Skeletal muscle satellite cell (primary cell): ENCODE results near the gene HOGA1.

Experiments
- H3K27me3 ChIP-seq: 2 replicates; pipeline ENCODE4 v1.7.0; 2013; ENCODE audit warnings: low read length; ENCODE audit not compliant: control insufficient read depth, insufficient read depth
- H3K36me3 ChIP-seq: 2 replicates; pipeline ENCODE4 v1.7.0; 2013; ENCODE audit warnings: mild to moderate bottlenecking, control low read depth, low read length; ENCODE audit not compliant: insufficient read depth
- H3K4me1 ChIP-seq: 2 replicates; pipeline ENCODE4 v1.7.0; 2013; ENCODE audit warnings: low read length; ENCODE audit not compliant: control insufficient read depth, insufficient read depth
- H3K4me2 ChIP-seq: 2 replicates; pipeline ENCODE4 v1.7.0; 2013; ENCODE audit warnings: mild to moderate bottlenecking, low read length
- H3K4me3 ChIP-seq: 2 replicates; pipeline ENCODE4 v1.7.0; 2013; ENCODE audit warnings: low read length
- H3K9ac ChIP-seq: 2 replicates; pipeline ENCODE4 v1.7.0; 2013; ENCODE audit warnings: mild to moderate bottlenecking, low read depth, low read length, moderate library complexity
- H3K9me3 ChIP-seq: replicated peaks from 2 replicates; pipeline ENCODE4 v1.7.0; 2013; ENCODE audit warnings: mild to moderate bottlenecking, control low read depth, low read length

Gene HOGA1

DNA sequence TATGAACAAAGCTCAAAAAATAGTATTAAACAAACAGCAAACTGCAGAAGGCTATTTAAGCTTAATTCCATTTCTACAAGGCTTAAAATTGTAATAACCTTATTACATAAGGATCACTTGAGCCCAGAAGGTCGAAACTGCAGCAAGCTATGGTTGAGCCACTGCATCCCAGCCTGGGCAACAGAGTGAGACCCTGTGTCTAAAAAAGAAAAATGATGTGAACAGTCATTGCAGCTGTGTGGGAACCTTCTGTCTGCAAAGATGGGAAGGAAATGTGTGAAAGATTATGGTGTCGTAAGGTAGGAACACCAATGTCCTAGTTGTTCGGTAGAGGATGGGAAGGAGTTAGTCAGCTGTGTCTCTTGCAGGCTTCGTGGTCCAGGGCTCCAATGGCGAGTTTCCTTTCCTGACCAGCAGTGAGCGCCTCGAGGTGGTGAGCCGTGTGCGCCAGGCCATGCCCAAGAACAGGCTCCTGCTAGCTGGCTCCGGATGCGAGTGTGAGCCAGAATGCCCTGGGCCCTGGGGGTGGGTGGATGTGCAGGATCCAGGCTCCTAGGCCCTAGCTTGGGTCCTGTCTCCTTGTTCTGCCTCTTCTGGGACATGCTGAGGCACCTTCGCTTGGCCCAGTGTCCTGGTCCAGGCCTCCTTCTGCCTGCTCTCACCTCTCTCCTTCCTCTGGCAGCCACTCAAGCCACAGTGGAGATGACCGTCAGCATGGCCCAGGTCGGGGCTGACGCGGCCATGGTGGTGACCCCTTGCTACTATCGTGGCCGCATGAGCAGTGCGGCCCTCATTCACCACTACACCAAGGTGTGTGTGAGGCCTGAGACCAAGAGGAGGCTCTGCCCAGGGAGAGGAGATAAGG, 14.4 kb downstream of the HOGA1 start:
- no peak overlapping the region for H3K4me2 ChIP-seq
- H3K4me1 ChIP-seq = peaks cover 33% of the 10 kb centered on the region
- no peaks in the 10 kb centered on the region for H3K9me3 ChIP-seq
- no peaks in the 10 kb centered on the region for H3K36me3 ChIP-seq
- H3K9ac ChIP-seq = no peak overlapping the region
- no peak overlapping the region for H3K4me3 ChIP-seq
- no peaks in the 10 kb centered on the region for H3K27me3 ChIP-seq

DNA sequence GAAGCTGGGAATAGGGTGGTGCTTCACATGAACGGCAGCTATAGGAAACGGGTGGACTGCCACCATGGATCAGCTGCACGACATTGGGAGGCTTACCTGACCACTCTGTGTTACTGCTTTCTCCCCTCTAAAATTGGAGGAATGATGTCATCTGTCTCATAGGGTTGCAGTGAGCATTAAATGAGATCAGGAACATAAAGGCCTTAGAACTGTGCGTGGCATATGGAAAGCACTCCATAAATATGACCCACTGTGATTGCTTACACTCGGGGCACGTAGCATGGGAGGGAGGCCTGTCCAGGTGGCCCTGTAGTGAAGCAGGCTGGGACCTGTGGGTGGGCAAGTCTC, 15.1 kb downstream of the HOGA1 start:
- Histone ChIP-seq H3K9me3 (no peaks in the 10 kb centered on the region), H3K27me3 (no peaks in the 10 kb centered on the region)

DNA sequence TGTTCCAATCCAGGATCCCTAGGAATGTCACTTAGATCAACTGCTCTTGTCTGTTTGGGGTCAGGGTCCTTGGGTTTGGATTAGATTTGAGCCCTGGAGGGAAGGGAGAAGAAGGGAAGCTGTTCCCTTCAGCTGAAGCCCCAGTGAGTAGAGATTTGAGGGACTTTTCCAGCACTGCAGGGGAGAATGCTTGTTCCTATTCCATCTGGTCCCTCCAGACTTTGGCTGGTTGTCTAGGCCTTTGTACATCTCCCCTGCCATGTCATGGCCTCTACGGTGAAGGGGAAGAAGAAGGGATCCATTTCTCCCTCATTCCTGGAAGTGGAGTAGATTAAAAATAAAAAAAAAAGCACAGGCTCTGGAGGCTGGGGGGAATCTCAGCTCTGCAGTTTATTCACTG, 16.4 kb downstream of the HOGA1 start:
- H3K9ac ChIP-seq = no peak overlapping the region
- no peak overlapping the region for H3K4me2 ChIP-seq
- H3K27me3 ChIP-seq = no peaks in the 10 kb centered on the region
- H3K4me1 ChIP-seq = peaks cover 29% of the 10 kb centered on the region
- no peaks in the 10 kb centered on the region for H3K9me3 ChIP-seq
- H3K36me3 ChIP-seq = no peaks in the 10 kb centered on the region
- no peak overlapping the region for H3K4me3 ChIP-seq

More for the DNA sequence above, 15.1 kb downstream of the HOGA1 start:
- Histone ChIP-seq H3K4me1 (peaks cover 32% of the 10 kb centered on the region), H3K9ac (no peak overlapping the region), H3K36me3 (no peaks in the 10 kb centered on the region), H3K4me3 (no peak overlapping the region), H3K4me2 (no peak overlapping the region)

DNA sequence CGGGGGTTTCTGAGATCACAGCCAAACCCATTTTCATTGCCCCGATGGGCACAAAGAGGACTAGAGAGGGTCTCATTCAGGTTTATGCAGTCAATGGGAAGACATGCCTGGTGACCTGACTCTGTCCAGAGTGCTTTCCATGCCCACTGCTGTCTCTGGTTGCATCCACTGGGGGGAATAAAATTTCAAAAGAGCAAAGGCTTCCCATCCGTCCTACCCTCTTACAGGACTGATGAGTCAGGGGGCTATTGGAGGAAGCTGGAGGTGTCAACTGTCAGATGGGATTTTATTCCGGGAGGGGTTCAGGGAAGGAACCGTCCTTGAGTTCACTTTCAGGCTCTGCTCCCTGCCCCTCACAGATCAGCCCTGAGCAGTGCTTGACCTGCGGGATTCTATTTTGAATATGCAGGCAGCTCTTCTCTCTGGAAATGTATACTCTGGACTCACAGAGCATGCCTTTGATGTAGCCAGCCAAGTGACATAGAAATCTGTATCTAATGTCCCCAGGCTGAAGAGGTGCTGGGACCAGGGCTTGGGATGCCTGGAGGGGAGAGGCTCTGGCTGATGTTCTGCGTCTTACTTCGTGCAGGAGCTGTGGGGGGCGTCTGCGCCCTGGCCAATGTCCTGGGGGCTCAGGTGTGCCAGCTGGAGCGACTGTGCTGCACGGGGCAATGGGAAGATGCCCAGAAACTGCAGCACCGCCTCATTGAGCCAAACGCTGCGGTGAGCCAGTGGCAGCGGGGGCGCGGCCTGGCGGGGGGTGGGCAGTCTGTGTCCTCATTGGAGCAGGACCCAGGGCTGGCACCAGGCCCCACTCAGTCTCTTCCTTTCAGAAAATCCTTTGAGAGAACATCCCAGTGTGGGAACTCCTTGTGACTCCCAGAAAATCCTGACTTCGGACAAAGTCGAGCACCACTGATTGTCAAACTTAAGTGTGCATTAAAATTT, 17.4 kb downstream of the HOGA1 start:
- Histone ChIP-seq H3K4me2 (no peak overlapping the region), H3K9ac (no peak overlapping the region), H3K4me1 (peaks cover 20% of the 10 kb centered on the region), H3K4me3 (no peak overlapping the region), H3K9me3 (no peaks in the 10 kb centered on the region), H3K36me3 (no peaks in the 10 kb centered on the region), H3K27me3 (no peaks in the 10 kb centered on the region)

DNA sequence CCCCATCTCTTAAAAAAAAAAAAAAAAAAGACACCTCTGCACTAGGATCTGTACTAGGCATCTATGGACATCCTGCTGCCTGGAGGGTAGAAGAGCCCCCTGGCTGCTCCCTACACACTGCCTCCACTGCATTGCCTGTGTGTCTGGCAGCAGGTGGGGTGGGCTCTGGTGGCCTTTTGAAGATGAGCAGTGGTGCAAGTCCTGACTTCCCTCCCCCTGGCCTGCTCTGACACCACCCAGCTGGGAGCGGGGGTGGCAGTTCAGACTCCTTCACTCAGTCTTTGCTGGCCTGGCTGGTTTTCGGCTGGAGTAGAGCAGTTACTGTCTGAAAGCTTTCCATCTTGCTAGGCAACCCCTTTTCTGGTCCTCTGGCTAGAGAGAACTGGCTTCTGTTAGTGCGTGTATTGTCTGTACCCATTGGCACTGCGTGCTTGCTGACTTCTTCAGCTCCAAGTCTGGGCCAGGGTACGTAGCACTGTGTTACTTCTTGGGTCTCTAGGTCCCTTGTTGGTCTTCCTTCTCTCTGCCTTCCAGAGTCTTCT, 23.0 kb downstream of the HOGA1 start:
- Histone ChIP-seq H3K9ac (no peak overlapping the region), H3K36me3 (no peaks in the 10 kb centered on the region), H3K4me3 (no peak overlapping the region), H3K9me3 (no peaks in the 10 kb centered on the region), H3K27me3 (no peaks in the 10 kb centered on the region), H3K4me2 (no peak overlapping the region), H3K4me1 (no peaks in the 10 kb centered on the region)

DNA sequence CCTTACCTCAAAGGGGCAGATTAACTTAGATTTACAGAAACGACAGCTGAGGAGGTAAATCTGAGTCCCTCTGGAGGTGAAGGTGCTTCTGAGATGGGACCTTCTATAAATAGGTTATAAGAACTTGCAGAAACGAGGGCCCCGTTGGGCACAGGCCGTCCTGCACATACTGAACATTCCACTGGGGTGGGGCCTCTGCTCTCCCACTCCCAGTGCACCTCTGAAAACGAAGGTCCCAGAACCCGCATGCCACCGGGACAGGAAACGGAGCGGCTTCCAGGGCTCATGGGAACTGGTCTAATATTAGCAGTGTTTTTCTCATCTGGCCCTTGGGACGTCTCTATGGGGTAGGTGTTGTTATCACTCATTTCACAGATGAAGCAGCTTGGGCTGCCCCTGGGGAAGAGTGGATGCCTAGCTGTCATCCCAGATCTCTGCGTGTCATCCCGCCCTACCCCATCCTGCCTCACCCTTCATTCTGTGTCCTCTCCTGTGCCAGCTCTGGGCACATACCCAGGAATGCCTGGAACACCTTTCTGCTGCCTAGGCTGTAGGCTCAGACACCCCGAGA, 24.9 kb downstream of the HOGA1 start:
- no peak overlapping the region for H3K9ac ChIP-seq
- H3K4me2 ChIP-seq = no peak overlapping the region
- H3K27me3 ChIP-seq = no peaks in the 10 kb centered on the region
- no peaks in the 10 kb centered on the region for H3K9me3 ChIP-seq
- no peaks in the 10 kb centered on the region for H3K36me3 ChIP-seq
- H3K4me1 ChIP-seq = no peaks in the 10 kb centered on the region
- no peak overlapping the region for H3K4me3 ChIP-seq

DNA sequence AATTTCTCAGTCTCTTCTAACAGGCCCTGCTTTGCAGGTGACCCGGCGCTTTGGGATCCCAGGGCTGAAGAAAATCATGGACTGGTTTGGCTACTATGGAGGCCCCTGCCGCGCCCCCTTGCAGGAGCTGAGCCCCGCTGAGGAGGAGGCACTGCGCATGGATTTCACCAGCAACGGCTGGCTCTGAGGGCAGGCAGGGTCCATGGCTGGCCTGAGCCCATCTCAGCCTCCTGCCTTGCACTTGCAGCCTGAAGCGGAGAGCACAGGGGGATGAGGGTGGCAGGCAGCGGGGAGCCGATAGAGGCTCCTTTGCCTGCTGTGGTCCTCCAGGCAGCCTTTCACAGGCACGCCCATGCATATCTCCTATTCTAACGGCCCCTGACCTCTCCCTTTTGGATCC, 27.3 kb downstream of the HOGA1 start:
- H3K4me1 ChIP-seq = no peaks in the 10 kb centered on the region
- no peak overlapping the region for H3K4me3 ChIP-seq
- H3K9ac ChIP-seq = no peak overlapping the region
- H3K27me3 ChIP-seq = no peaks in the 10 kb centered on the region
- no peaks in the 10 kb centered on the region for H3K9me3 ChIP-seq
- H3K36me3 ChIP-seq = no peaks in the 10 kb centered on the region
- no peak overlapping the region for H3K4me2 ChIP-seq

DNA sequence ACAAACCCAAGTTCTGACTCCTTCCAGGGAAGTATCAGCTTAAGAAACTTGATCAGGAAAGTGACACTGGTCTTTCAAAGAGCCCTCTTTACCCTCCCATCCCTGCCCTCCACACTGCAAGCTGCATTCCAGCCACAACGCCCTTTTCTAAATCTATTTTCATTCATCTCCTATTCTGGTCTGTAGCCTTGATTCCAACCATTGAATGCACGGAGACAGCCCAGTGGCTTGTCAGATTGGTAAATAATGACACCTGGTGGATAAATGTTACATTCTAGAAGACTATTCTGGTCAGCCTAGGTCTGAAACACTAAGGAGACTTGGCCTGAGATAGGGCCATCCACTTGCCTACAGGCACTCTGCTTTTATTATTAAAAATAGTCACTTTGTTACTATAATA, 28.2 kb downstream of the HOGA1 start:
- Histone ChIP-seq H3K9me3 (no peaks in the 10 kb centered on the region), H3K27me3 (no peaks in the 10 kb centered on the region), H3K4me1 (no peaks in the 10 kb centered on the region), H3K9ac (no peak overlapping the region), H3K4me2 (no peak overlapping the region), H3K36me3 (no peaks in the 10 kb centered on the region), H3K4me3 (no peak overlapping the region)

DNA sequence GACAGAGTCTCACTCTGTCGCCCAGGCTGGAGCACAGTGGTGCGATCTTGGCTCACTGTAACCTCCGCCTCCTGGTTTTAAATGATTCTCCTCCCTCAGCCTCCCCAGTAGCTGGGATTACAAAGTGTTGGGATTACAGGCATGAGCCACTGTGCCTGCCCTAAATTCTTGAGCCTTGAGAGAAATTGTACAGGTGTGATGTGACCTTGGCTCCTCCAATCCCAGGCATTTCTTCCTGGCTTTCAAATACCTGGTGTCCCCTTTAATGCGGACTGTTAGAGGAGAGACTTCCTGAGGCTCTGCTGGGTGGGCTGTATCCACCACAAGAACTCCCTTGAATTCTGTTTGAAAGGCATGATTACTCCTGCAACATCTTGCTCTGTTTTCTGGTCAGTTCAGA, 34.1 kb downstream of the HOGA1 start:
- Histone ChIP-seq H3K4me2 (no peak overlapping the region), H3K4me3 (no peak overlapping the region), H3K36me3 (no peaks in the 10 kb centered on the region)

DNA sequence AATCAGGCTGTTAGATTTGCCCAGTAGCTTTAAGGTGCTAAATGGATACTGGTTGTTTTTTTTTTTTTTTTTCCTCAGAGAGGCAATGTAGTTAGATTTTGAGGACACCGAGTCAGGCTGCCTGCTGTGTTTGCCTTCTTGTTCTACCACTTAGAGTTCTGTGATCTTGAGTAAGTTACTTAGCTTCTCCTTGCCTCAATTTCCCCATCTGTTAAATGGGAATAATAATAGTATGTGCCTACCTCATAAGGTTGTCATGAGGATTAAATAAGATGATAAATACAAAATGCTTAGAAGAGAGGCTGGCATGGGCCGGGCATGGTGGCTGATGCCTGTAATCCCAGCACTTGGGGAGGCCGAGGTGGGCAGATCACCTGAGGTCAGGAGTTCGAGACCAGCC, 34.5 kb downstream of the HOGA1 start:
- no peaks in the 10 kb centered on the region for H3K27me3 ChIP-seq

More for the DNA sequence above, 34.1 kb downstream of the HOGA1 start:
- no peaks in the 10 kb centered on the region for H3K9me3 ChIP-seq
- no peaks in the 10 kb centered on the region for H3K27me3 ChIP-seq
- no peaks in the 10 kb centered on the region for H3K4me1 ChIP-seq
- no peak overlapping the region for H3K9ac ChIP-seq

DNA sequence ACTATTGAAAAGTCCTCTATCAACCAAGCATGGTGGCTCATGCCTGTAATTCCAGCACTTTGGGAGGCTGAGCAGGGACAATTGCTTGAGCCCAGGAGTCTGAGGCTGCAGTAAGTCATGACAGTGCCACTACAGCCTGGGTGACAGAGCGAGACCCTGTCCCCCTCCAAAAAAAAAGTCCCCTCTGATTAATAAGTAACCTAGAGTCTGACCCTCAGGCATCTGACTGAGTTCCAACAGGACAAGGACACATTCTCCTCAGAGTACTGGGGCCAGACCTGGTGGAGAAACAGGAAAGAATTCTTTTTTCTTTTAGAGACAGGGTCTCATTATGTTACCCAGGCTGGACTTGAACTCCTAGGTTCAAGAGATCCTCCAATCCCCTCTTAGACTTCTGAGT, 39.1 kb downstream of the HOGA1 start:
- Histone ChIP-seq H3K9ac (no peak overlapping the region), H3K36me3 (no peaks in the 10 kb centered on the region), H3K4me1 (no peaks in the 10 kb centered on the region), H3K4me2 (no peak overlapping the region), H3K4me3 (no peak overlapping the region), H3K27me3 (no peaks in the 10 kb centered on the region), H3K9me3 (no peaks in the 10 kb centered on the region)

More for the DNA sequence above, 34.5 kb downstream of the HOGA1 start:
- H3K36me3 ChIP-seq = no peaks in the 10 kb centered on the region
- H3K4me2 ChIP-seq = no peak overlapping the region
- no peak overlapping the region for H3K9ac ChIP-seq
- no peak overlapping the region for H3K4me3 ChIP-seq
- no peaks in the 10 kb centered on the region for H3K9me3 ChIP-seq
- no peaks in the 10 kb centered on the region for H3K4me1 ChIP-seq
